NCI-H774 (cell line): Measurements from ENCODE around the gene WASHC4.

Source experiments
- DNase-seq: peaks from one replicate; lab custom pipeline; 2025; lab: John Stamatoyannopoulos, UW

Gene WASHC4

GRCh38 chr12:105107494-105108371 lies at the start of gene WASHC4:
Gene WASHC4 (plus strand): TSS chr12:105107731. CDS start chr12:105107801, 70 bp downstream.
- peak; percentile 96 for DNase-seq

GRCh38 chr12:105060715-105061378 lies 46.7 kb upstream of the WASHC4 start:
- no peak for DNase-seq

- no peak for DNase-seq
Observed at GRCh38 chr12:105064564-105065178, 42.9 kb upstream of the WASHC4 start.

- DNase-seq = no peak
Observed at GRCh38 chr12:105067511-105068031, 40.0 kb upstream of the WASHC4 start.

GRCh38 chr12:105069936-105070702 lies 37.4 kb upstream of the WASHC4 start:
- no peak for DNase-seq

- no peak for DNase-seq
Observed at GRCh38 chr12:105071981-105072380, 35.5 kb upstream of the WASHC4 start.

GRCh38 chr12:105072888-105073488 lies 34.5 kb upstream of the WASHC4 start:
- no peak for DNase-seq

GRCh38 chr12:105076098-105076497 lies 31.4 kb upstream of the WASHC4 start:
- no peak for DNase-seq

GRCh38 chr12:105076913-105077312 lies 30.6 kb upstream of the WASHC4 start:
- no peak for DNase-seq

GRCh38 chr12:105077435-105077834 lies 30.1 kb upstream of the WASHC4 start:
- no peak for DNase-seq

- DNase-seq = no peak
Observed at GRCh38 chr12:105078712-105079570, 28.6 kb upstream of the WASHC4 start.

- DNase-seq = no peak
Observed at GRCh38 chr12:105083031-105083430, 24.5 kb upstream of the WASHC4 start.

- DNase-seq = no peak
Observed at GRCh38 chr12:105083551-105084105, 23.9 kb upstream of the WASHC4 start.

- peak; percentile 50 for DNase-seq
Observed at GRCh38 chr12:105084251-105085250, 23.0 kb upstream of the WASHC4 start, which contains the start of gene ALDH1L2. Gene ALDH1L2 (minus strand): TSS chr12:105084458. CDS start chr12:105084436, 22 bp downstream.

- no peak for DNase-seq
Observed at GRCh38 chr12:105085501-105085900, 22.0 kb upstream of the WASHC4 start.

- DNase-seq = no peak
Observed at GRCh38 chr12:105089817-105090216, 17.7 kb upstream of the WASHC4 start.

- no peak for DNase-seq
Observed at GRCh38 chr12:105090361-105090760, 17.2 kb upstream of the WASHC4 start.

GRCh38 chr12:105091476-105092206 lies 15.9 kb upstream of the WASHC4 start:
- DNase-seq = no peak
